VCaP (cell line): Measurements from ENCODE around the gene S100A7.

Experiments used
- H3K27ac ChIP-seq: fragments of 450-650 bp; 2 replicates; pipeline ENCODE4 v1.5.1; 2017
- TF ChIP-seq, protein P1 (sequence below): fragments of 450-650 bp; conservative IDR thresholded peaks from 2 replicates; pipeline ENCODE4 v1.5.1; 2017; ENCODE audit warnings: mild to moderate bottlenecking, moderate library complexity

Gene S100A7

DNA sequence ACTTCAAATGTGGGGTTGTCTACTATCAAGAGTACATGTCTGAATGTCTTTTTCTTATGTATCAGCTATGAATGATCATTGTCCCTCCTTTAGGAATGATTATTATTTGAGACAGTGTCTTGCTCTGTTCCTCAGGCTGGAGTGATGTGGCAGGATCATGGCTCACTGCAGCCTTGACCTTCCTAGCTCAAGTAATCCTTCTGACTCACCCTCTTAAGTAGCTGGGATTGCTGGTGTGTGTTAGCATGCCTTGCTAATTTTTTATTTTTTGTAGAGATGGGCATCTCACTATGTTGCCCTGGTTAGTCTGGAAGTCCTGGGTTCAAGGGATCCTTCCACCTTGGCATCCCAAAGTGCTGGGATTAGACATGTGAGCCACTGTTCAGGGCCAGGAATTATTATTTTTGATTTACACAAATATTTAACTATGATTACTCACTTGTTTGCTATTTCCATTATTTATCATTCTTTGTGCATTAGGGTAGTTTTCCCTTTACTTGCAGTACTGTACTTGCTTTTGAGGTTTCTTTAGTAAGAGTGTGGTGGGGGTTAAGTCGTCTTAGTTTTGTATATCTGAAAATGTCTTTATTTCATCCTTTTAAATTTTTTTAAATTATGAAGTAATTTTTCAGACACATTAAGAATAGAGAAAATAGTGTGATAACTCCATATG is 12.8 kb downstream of the S100A7 start:
- H3K27ac ChIP-seq, result no peak overlapping the region
- TF ChIP-seq, protein P1, sequence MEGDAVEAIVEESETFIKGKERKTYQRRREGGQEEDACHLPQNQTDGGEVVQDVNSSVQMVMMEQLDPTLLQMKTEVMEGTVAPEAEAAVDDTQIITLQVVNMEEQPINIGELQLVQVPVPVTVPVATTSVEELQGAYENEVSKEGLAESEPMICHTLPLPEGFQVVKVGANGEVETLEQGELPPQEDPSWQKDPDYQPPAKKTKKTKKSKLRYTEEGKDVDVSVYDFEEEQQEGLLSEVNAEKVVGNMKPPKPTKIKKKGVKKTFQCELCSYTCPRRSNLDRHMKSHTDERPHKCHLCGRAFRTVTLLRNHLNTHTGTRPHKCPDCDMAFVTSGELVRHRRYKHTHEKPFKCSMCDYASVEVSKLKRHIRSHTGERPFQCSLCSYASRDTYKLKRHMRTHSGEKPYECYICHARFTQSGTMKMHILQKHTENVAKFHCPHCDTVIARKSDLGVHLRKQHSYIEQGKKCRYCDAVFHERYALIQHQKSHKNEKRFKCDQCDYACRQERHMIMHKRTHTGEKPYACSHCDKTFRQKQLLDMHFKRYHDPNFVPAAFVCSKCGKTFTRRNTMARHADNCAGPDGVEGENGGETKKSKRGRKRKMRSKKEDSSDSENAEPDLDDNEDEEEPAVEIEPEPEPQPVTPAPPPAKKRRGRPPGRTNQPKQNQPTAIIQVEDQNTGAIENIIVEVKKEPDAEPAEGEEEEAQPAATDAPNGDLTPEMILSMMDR, result no peak

DNA sequence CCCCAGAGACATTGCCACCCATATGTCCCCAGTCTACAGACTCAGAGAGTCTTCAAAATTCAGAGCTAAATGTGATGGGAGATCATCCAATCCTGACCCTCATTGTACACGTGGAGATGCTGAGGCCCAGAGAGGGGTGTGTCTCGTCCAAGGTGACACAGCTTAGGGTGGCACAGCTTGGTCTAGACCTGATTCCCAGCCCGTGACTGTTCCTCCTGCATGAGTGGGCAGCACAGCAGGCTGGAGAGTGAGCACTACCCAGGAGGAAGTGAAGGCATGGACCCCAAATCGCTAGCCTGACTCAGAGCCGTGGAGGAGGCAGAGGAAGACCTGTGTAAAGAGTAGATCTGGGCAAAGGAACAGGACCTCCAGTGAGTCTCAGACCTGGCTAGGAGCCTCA is 16.4 kb downstream of the S100A7 start:
- TF ChIP-seq, protein P1, result no peak
- no peak overlapping the region for H3K27ac ChIP-seq

DNA sequence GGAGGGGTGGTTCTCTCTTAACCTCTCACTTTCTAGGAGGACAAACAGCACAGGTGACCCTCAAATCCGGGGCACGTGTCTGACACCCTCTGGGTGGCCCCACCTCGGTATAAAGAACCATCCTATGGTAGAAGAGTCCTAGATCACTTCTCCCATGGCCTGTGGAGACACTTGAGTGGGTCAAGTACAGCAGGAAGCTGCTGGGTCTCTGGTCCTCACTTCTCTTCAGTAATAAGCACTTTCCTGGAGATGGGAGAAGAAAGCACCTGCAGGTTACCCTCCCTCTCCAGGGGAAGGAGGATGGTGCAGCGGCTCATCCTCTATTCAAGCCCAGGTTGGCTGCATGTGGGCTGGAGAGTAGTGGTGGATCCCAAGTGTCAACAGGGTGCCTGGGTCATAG is 17.0 kb downstream of the S100A7 start:
- no peak overlapping the region for H3K27ac ChIP-seq
- TF ChIP-seq, protein P1, result no peak

DNA sequence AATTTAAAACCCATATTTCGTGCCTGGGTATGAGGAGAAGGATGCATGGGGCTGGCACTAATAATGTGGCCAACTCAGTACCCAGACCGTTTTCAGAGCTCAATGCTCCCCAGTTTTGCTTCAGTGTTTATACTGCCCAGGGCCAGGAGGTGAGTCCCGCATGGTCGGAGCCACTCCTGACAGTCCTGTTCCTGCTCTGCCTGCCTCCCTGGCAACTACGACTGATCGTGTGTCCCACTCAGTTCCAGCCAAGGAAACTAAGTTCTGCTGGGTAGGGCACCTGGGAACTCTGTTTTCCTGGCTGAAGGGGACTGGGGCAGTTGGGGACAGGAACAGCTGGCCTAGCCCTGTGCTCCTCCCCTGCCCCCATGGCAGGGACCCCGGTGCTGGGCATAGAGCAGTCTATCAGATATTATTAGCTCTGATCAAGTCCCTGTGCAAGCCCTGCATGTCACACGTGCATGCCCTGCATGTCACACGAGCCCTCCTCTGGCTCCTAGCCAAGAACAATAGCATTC is 19.2 kb downstream of the S100A7 start:
- TF ChIP-seq, protein P1, result no peak
- H3K27ac ChIP-seq, result no peak overlapping the region

DNA sequence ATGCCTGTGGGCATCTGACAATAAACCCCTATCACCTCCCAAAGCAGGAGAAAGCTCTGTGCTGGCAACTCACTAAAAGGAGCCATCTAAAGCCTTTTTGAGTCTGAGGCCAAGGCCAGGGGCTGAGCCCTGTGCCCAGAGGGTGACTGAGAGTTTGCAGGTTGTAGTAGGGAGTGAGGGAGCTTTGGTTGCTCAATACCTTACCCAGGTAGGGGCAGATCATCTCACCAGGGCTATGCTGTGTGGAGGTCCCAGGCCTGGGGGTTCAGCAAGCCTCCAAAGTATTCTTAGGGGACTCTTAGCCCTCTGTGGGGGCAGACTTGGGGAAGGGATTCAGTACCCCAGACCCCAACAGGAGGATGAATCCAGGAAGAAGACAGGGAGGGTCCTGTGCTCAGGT is 21.2 kb downstream of the S100A7 start:
- TF ChIP-seq, protein P1, result no peak

DNA sequence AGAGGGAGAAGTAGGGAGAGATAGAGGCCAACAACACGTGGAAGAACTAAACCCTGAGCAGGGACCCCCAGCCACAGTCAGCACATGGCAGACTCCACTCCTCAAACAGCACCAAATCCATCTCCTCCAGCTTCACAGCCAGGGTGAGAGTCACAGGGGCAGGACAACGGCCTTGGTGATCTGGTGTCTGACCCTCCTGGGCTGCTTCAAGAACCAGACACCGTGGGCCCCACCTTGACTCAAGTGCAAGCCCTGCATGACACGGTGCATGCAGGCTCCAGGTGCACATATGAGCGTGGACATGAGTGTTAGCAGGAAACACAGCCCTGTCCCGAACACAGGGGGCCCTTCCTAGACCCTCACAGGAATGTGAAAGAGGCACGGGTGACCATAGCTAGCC is 21.9 kb downstream of the S100A7 start:
- no peak overlapping the region for H3K27ac ChIP-seq
- TF ChIP-seq, protein P1, result no peak

More for the DNA sequence above, 21.2 kb downstream of the S100A7 start:
- H3K27ac ChIP-seq, result no peak overlapping the region

DNA sequence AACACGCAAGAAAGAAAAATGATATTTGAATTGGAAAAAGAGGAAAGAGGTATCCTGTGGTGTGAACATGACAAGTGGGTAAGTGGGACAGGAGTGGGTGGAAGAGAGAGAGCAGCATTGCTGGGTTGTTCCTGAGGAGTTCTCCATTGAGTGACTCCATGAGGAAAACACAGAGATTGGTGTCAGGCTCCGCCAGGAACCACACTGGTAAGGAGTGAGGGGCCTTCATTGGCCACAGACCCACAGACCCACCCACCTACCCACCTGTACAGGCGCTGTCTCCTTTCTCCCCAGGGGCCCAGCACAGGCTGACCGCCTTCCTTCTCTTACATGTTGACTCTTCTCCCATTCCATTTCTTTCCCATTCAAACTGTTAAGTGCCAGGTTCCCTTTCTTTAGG is 23.2 kb downstream of the S100A7 start:
- no peak overlapping the region for H3K27ac ChIP-seq
- TF ChIP-seq, protein P1, result no peak
